Stimulated activated CD8-positive, alpha-beta memory T cell treated with anti-CD3 and anti-CD28 coated beads, Interleukin-7, amount 100 ng/mL, for 48 hours (primary cell): ENCODE results near the gene DNAAF5.

Experiments
- DNase-seq, 2 donors: peaks; one replicate each; pipeline ENCODE4 v3.0.0-alpha.2; 2020; ENCODE audit warnings: low read depth in 1 of 2; ENCODE audit errors: extremely low read depth in 1 of 2

The DNAAF5 gene

GRCh38 chr7:726084-726853 lies at the start of gene DNAAF5:
DNAAF5 (plus strand) TSS chr7:726699; CDS start chr7:726721, 22 bp downstream.
- peak; percentile 80 to 81 for DNase-seq

GRCh38 chr7:676972-677385 lies 49.5 kb upstream of the DNAAF5 start:
- DNase-seq: no peak

- no peak for DNase-seq
Observed at GRCh38 chr7:680411-681127, 45.9 kb upstream of the DNAAF5 start.

- DNase-seq: no peak
Observed at GRCh38 chr7:681551-682307, 44.8 kb upstream of the DNAAF5 start.

GRCh38 chr7:682810-683209 lies 43.7 kb upstream of the DNAAF5 start:
- DNase-seq: no peak

- DNase-seq: no peak
Observed at GRCh38 chr7:683526-684205, 42.8 kb upstream of the DNAAF5 start.

- no peak for DNase-seq
Observed at GRCh38 chr7:684416-684815, 42.1 kb upstream of the DNAAF5 start.

GRCh38 chr7:685540-685939 lies 41.0 kb upstream of the DNAAF5 start:
- no peak for DNase-seq

- no peak for DNase-seq
Observed at GRCh38 chr7:690478-691360, 35.8 kb upstream of the DNAAF5 start.

- no peak for DNase-seq
Observed at GRCh38 chr7:691361-692045, 35.0 kb upstream of the DNAAF5 start.

GRCh38 chr7:693280-693679 lies 33.2 kb upstream of the DNAAF5 start:
- no peak for DNase-seq

GRCh38 chr7:696426-696811 lies 30.1 kb upstream of the DNAAF5 start:
- DNase-seq: no peak

GRCh38 chr7:696812-697551 lies 29.5 kb upstream of the DNAAF5 start:
- no peak for DNase-seq

GRCh38 chr7:698515-699475 lies 27.7 kb upstream of the DNAAF5 start:
- no peak for DNase-seq

- DNase-seq: no peak
Observed at GRCh38 chr7:699476-700170, 26.9 kb upstream of the DNAAF5 start.

GRCh38 chr7:701086-701671 lies 25.3 kb upstream of the DNAAF5 start:
- no peak for DNase-seq

GRCh38 chr7:703049-703448 lies 23.4 kb upstream of the DNAAF5 start:
- no peak for DNase-seq
